ENCODE data around the gene ST14.

DNA sequence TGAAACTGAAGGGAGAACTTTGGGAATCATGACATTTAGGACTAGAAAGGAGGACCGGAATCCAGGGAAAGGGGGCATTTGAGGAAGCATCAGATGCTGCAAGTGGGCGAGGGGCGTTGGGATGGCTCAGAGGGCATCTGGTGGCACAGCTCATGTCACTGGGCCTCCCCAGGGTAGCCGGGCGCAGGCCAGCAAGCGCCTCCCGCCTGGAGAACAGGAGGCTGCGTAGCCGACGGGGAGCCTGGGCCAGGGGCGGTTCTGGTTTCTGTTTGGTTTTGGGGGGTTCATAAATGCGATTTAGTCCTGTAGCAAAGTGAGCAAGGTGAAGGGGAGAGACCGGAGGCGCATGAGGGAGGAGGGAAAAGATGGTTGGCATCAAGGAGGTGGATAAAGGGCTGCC is 443 bp upstream of the ST14 start:
- TF ChIP-seq, protein P1, sequence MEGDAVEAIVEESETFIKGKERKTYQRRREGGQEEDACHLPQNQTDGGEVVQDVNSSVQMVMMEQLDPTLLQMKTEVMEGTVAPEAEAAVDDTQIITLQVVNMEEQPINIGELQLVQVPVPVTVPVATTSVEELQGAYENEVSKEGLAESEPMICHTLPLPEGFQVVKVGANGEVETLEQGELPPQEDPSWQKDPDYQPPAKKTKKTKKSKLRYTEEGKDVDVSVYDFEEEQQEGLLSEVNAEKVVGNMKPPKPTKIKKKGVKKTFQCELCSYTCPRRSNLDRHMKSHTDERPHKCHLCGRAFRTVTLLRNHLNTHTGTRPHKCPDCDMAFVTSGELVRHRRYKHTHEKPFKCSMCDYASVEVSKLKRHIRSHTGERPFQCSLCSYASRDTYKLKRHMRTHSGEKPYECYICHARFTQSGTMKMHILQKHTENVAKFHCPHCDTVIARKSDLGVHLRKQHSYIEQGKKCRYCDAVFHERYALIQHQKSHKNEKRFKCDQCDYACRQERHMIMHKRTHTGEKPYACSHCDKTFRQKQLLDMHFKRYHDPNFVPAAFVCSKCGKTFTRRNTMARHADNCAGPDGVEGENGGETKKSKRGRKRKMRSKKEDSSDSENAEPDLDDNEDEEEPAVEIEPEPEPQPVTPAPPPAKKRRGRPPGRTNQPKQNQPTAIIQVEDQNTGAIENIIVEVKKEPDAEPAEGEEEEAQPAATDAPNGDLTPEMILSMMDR (IDR thresholded peaks at IDR 0.05; ENCODE audit: low read length) = no peak
- TF ChIP-seq EZH2phosphoT487 (IDR thresholded peaks at IDR 0.05; ENCODE audit: low read length) = no peak

All from MM.1S (cell line).